Adrenal gland (tissue), 12 donors: Measurements from ENCODE around the gene EPHB2. TPM values are rescaled to one million over a fixed set of nuclear protein-coding genes. Genes with fewer than 3 reads are reported as not detected.

Experiments
- DNase-seq, 7 donors: peaks; one replicate each; pipeline ENCODE4 v3.0.0-alpha.2; 2019 to 2020
- H3K27ac ChIP-seq, 5 donors: fragments of 200-600 bp; sonication (generic) in 4 of 5; 1 replicate in 3 of 5; 2 replicates in 2 of 5; pipeline versions ENCODE4 v1.5.1 to v1.8.0; 2016 to 2020; ENCODE audit warnings: mild to moderate bottlenecking in 1 of 5
- H3K27me3 ChIP-seq: fragments of 200-600 bp; 2 replicates; pipeline ENCODE4 v1.8.0; 2021
- H3K36me3 ChIP-seq, 2 donors: fragments of 200-600 bp; replicated peaks in 1 of 2; 1 replicate in 1 of 2; 2 replicates in 1 of 2; pipeline versions ENCODE4 v1.5.1 to v1.8.0; 2018 to 2022
- H3K4me1 ChIP-seq, 2 donors: fragments of 200-600 bp; replicated peaks in 1 of 2; 1 replicate in 1 of 2; 2 replicates in 1 of 2; pipeline versions ENCODE4 v1.5.1 to v1.8.0; 2018 to 2021
- H3K4me3 ChIP-seq, 4 donors: fragments of 200-600 bp; sonication (generic) in 3 of 4; one replicate each; pipeline ENCODE4 v1.5.1; 2016 to 2018
- H3K9me3 ChIP-seq, 3 donors: fragments of 200-600 bp; sonication (generic) in 1 of 3; replicated peaks in 1 of 3; 1 replicate in 2 of 3; 2 replicates in 1 of 3; pipeline versions ENCODE4 v1.5.1 to v1.8.0; 2016 to 2021
- CTCF ChIP-seq, 6 experiments: fragments of 450-650 bp in 4 of 6; fragments of 200-600 bp in 2 of 6; sonication (generic) in 1 of 6; IDR thresholded peaks; 1 replicate in 5 of 6; 2 replicates in 1 of 6; pipeline versions ENCODE4 v1.5.1 to v1.8.0; 2016 to 2021; ENCODE audit warnings: antibody characterized with exemption in 6 of 6, mild to moderate bottlenecking in 2 of 6, moderate library complexity in 1 of 6
- POLR2A ChIP-seq, 2 donors: fragments of 450-650 bp; IDR thresholded peaks; one replicate each; pipeline ENCODE4 v1.6.1; 2017; ENCODE audit warnings: antibody characterized with exemption in 2 of 2, mild to moderate bottlenecking in 2 of 2, moderate library complexity in 1 of 2
- WGBS, 4 donors: extraction: QIAGEN DNeasy Blood & Tissue Kit in 2 of 4; methylation state at CpG; one replicate each; pipeline versions ENCODE4 v1.1.5 to v1.1.7; 2013 to 2017; 5-methylcytosine and 5-hydroxymethylcytosine counted together
- intact Hi-C, 2 donors: fragments of 100-400 bp; cut with DNase I; formaldehyde crosslinking; loops; one replicate each; pipeline versions ENCODE4 v1.14.1 to v1.15.0; 2022 to 2023
- polyA plus RNA-seq, 3 donors: library from polyadenylated mRNA; stranded (reverse); fragments of 200-250 nt in 2 of 3; fragments of 350-450 nt in 1 of 3; fragmentation: Illumina TruSeq in 1 of 3; extraction: RNeasy Lipid Tissue Mini Kit (QIAGEN cat#74804) in 1 of 3; gene quantifications; one replicate each; pipeline ENCODE4 v1.2.3, GENCODE V29; 2013 to 2014
- total RNA-seq, 9 donors: library from RNA; depleted of rRNA in 4 of 9; stranded (reverse); fragments of >200 nt in 4 of 9; fragments of 120-200 nt in 1 of 9; fragmentation: NEBNext Ultra II Directional in 1 of 9; extraction: Animal tissue kit (Norgen Biotek cat#: 25700) in 1 of 9; gene quantifications; one replicate each; pipeline versions ENCODE4 v1.1.0 to v1.2.4, GENCODE V29; 2013 to 2023
- donor health status: healthy with polysubstance abuse.
- donor health status: Bipolar disorder and iron deficiency.
- donor health status: DM: yes; HTN: yes; CAD: no.
- donor health status: DM: no; HTN: no; CAD: no.
- donor health status: DM: no; HTN: no; CAD: no.
- donor health status: DM: yes; HTN: yes; CAD: no.

EPHB2 gene
- total and polyA plus RNA-seq, 12 donors: 0.67 to 10.3 (median 3.1) TPM

- 52 to 77% (median 63%) methylated on average over 3 of the region's 3 CpGs for WGBS, 4 donors
- H3K36me3 ChIP-seq: no peaks in the 10 kb centered on the region
- no peak overlapping the region for H3K27ac ChIP-seq
- peak in 1 of 7 donors; percentile 11 for DNase-seq
- no peaks in the 10 kb centered on the region for H3K27me3 ChIP-seq
- H3K4me1 ChIP-seq: no peaks in the 10 kb centered on the region
- intact Hi-C loops: no loop called here
- TF ChIP-seq CTCF (IDR thresholded peaks at IDR 0.05) (no peak), POLR2A (IDR thresholded peaks at IDR 0.05) (no peak)
- H3K9me3 ChIP-seq: peaks cover 0 to 6% (median 0%) of the 10 kb centered on the region in 3 donors
- H3K4me3 ChIP-seq: no peak overlapping the region
Observed at GRCh38 chr1:22962558-22962957, 251.9 kb downstream of the EPHB2 start.

- WGBS, 4 donors: 67 to 79% (median 74%) methylated on average over 8 to 10 of the region's 10 CpGs
- Histone ChIP-seq H3K27ac (no peak overlapping the region), H3K9me3 (peaks cover 0 to 6% (median 0%) of the 10 kb centered on the region in 3 donors), H3K4me1 (no peaks in the 10 kb centered on the region), H3K36me3 (no peaks in the 10 kb centered on the region), H3K4me3 (no peak overlapping the region), H3K27me3 (no peaks in the 10 kb centered on the region)
- DNase-seq: peak in 1 of 7 donors; percentile 31
- intact Hi-C loops: no loop called here
- no peak for TF ChIP-seq CTCF (IDR thresholded peaks at IDR 0.05)
- TF ChIP-seq POLR2A (IDR thresholded peaks at IDR 0.05): no peak
Observed at GRCh38 chr1:22963044-22963677, 252.5 kb downstream of the EPHB2 start.

- 79 to 85% (median 84%) methylated on average over 5 of the region's 5 CpGs for WGBS, 4 donors
- intact Hi-C loops: no loop called here
- no peaks in the 10 kb centered on the region for H3K27me3 ChIP-seq
Observed at GRCh38 chr1:22966309-22966708, 255.7 kb downstream of the EPHB2 start.

GRCh38 chr1:22967833-22968232, 257.2 kb downstream of the EPHB2 start:
- TF ChIP-seq CTCF (IDR thresholded peaks at IDR 0.05): no peak
- TF ChIP-seq POLR2A (IDR thresholded peaks at IDR 0.05): no peak
- intact Hi-C loops: no loop called here
- WGBS, 4 donors: 52 to 62% (median 55%) methylated on average over 2 of the region's 2 CpGs
- H3K4me3 ChIP-seq: no peak overlapping the region
- no peaks in the 10 kb centered on the region for H3K27me3 ChIP-seq
- DNase-seq: no peak
- no peak overlapping the region for H3K27ac ChIP-seq
- no peaks in the 10 kb centered on the region for H3K36me3 ChIP-seq
- H3K9me3 ChIP-seq: peaks cover 0 to 6% (median 0%) of the 10 kb centered on the region in 3 donors
- H3K4me1 ChIP-seq: no peaks in the 10 kb centered on the region

More at GRCh38 chr1:22966309-22966708, 255.7 kb downstream of the EPHB2 start:
- TF ChIP-seq POLR2A (IDR thresholded peaks at IDR 0.05) (no peak), CTCF (IDR thresholded peaks at IDR 0.05) (no peak)
- H3K27ac ChIP-seq: no peak overlapping the region
- no peak for DNase-seq
- H3K4me1 ChIP-seq: no peaks in the 10 kb centered on the region
- H3K9me3 ChIP-seq: peaks cover 0 to 6% (median 0%) of the 10 kb centered on the region in 3 donors
- H3K36me3 ChIP-seq: no peaks in the 10 kb centered on the region
- no peak overlapping the region for H3K4me3 ChIP-seq
